Measurements from ENCODE around the gene TCEA2. TPM values are rescaled to one million over a fixed set of nuclear protein-coding genes. Genes with fewer than 3 reads are reported as not detected.

TCEA2 gene
- total RNA-seq, 1 donor from 2014 or later = 21.8 TPM

DNA sequence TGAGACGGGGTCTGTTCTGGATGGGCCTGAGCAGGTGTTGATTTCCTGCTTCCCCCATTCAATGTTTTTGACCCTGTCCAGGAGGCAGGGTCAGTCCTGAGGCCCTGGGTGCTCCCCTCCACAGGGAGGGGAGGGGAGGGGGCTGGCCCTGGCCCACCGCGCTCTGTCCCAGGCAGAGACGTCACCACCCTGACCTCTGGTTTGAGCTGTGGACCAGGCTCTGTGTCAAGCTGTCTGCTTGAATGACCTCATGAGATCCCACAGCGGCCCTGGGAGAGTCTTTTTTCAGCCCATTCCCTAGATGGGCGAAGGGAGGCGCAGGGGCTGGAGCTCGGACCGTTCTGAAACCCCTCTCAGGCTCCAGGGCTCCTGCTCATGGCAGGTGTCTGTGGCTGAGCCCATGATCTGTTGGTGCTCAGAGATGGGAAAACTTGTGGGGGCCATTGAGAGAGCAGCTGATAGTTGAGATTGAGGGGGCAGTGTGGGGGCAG, 30.1 kb downstream of the TCEA2 start:
- no peak for DNase-seq (ENCODE audit: low read depth)

DNA sequence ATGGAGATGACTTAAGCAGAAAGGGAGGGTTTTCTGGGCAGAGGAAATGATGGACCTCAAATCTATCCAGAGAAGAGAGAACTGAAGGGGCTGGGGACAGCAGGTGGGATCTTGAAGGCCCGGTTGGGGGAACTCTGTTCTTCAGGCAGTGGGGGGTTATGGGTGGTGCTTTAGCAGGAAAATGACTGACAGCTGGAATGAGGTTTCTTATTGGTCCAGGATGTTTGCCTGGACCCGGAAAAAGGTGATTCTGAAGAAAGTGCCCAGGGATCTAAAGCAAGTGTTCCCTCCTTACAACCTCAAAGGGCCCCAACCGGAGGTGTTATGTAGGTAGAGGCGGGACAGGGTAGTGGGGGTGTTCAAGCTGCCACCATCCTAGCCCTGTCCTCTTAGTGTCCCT, 32.5 kb downstream of the TCEA2 start:
- no peak for DNase-seq (ENCODE audit: low read depth)

DNA sequence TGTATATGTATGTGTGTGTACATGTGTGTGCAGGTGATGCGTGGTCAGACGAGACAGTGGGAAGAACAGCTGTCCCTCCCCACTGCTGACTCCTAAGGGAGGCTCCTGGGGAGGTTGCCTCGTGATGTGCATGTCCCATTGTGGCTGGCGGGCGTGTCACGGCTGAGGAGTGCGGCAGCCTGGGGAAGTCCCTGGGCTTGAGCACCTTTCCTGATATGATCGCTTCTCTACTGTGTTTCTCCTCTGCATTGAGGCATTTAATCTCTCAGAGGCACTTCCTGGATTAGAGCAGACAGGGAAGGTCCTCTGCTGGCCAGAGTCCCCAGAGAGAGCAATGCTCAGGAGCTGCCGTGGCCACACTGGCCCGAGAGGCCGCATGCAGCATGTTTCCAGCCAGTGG, 32.9 kb downstream of the TCEA2 start:
- no peak for DNase-seq (ENCODE audit: low read depth)

DNA sequence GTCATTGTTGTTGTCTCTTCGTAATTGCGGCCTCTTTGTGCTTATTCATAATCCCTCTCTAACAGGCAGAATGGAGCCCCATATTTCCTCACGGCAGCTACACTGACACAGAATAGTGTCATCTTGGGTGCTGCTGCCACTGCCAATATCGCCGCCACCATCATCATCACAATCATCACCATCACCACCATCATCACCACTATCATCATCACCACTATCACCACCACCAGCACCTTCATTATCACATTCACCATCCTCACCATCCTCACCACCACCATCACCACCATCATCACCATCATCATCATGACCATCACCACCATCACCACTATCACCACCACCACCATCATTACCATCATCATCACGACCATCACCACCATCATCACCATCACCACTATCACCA, 33.5 kb downstream of the TCEA2 start:
- DNase-seq (ENCODE audit: low read depth) = no peak

DNA sequence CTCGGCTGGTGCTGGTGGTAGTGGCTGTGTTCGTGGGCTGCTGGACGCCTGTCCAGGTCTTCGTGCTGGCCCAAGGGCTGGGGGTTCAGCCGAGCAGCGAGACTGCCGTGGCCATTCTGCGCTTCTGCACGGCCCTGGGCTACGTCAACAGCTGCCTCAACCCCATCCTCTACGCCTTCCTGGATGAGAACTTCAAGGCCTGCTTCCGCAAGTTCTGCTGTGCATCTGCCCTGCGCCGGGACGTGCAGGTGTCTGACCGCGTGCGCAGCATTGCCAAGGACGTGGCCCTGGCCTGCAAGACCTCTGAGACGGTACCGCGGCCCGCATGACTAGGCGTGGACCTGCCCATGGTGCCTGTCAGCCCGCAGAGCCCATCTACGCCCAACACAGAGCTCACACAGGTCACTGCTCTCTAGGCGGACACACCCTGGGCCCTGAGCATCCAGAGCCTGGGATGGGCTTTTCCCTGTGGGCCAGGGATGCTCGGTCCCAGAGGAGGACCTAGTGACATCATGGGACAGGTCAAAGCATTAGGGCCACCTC, 35.5 kb downstream of the TCEA2 start:
- no peak for DNase-seq (ENCODE audit: low read depth)

DNA sequence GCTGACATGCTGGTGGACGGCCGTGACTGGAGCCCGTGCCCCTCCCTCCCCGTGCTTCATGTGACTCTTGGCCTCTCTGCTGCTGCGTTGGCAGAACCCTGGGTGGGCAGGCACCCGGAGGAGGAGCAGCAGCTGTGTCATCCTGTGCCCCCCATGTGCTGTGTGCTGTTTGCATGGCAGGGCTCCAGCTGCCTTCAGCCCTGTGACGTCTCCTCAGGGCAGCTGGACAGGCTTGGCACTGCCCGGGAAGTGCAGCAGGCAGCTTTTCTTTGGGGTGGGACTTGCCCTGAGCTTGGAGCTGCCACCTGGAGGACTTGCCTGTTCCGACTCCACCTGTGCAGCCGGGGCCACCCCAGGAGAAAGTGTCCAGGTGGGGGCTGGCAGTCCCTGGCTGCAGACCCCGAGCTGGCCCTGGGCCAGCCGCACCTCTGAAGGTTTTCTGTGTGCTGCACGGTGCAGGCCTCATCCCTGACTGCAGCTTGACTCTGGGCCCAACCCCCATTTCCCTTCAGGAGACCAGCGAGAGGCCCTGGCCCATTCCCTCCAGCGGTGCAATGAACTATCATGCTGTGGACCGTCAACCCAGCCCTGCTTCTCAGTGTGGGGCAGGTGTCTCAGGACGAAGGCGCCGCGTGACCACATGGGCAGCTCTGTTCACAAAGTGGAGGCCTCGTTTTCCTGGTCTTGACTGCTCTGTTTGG, 36.2 kb downstream of the TCEA2 start:
- no peak for DNase-seq (ENCODE audit: low read depth)

DNA sequence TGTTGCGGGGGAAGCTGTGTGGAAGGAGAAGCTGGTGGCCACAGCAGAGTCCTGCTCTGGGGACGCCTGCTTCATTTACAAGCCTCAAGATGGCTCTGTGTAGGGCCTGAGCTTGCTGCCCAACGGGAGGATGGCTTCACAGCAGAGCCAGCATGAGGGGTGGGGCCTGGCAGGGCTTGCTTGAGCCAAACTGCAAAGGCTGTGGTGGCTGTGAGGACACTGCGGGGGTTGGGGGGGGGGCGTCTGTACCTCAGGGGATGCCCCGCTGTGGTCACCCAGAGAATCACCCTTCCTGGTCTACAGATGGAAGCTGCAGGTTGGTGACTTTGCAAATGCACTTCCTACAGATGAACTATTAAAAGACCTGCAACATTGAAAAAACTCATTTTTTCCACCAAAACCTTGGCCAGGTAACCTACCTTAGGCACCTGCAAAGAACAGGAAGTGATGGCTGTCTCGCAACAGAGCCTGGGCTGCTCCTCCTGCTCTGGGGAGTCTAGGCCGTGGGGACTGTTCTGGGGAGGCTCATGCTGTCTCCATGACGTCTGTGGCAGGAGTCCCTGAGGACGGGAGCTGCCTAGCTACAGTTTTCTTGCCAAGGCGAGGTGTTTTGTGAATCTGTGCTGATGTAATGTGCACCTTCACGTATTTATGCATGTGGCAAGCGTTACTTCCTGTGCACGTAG, 37.0 kb downstream of the TCEA2 start:
- no peak for DNase-seq (ENCODE audit: low read depth)

DNA sequence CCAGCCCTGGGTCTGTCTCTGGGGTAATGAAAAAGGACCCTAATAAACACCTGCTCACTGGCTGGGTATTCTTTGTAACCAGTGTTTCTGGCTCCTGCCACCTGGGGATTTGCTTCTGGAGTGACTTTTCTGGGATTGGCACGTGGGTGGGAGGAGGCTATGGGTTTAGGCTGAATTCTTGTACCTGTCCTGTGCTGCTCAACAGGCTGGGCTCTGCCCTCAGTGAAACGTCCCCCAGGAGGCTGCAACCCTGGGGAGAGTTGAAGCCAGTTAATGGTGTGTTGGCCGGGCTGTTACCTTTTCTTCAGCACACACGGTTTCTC, 37.5 kb downstream of the TCEA2 start:
- DNase-seq (ENCODE audit: low read depth) = no peak

DNA sequence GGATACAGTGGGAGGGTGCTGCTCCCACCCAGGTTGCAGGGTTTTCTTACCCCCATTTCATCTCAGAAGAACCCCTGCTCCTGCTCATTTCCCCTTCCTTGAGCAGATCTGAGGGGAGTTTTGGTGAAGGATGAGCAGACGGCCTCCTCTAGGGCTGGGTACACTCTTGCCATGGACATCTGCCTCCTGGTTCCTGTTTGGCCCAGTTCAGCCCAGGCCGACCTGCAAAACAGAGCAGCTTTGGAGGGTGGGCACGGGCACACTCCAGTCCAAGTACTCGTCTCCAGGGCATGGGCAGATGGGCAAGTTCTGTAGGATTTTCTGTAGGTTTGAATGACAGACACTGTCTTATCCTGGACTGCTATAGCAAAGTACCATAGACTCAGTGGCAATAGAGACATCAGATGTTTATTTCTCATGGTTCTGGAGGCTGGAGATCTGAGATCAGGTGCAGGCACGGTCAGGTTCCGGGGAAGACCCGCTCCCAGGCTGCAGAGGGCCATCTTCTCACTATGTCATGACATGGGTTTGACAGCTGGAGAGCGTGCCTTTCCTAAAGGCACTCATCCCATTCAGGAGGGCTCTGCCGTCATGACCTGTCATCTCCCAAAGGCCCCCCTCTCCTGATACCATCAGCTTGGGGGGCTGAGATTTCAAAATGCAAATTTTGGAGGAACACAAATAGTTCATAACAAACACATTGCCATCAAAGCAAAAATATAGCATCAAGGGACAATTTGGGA, 38.1 kb downstream of the TCEA2 start:
- DNase-seq (ENCODE audit: low read depth) = no peak

DNA sequence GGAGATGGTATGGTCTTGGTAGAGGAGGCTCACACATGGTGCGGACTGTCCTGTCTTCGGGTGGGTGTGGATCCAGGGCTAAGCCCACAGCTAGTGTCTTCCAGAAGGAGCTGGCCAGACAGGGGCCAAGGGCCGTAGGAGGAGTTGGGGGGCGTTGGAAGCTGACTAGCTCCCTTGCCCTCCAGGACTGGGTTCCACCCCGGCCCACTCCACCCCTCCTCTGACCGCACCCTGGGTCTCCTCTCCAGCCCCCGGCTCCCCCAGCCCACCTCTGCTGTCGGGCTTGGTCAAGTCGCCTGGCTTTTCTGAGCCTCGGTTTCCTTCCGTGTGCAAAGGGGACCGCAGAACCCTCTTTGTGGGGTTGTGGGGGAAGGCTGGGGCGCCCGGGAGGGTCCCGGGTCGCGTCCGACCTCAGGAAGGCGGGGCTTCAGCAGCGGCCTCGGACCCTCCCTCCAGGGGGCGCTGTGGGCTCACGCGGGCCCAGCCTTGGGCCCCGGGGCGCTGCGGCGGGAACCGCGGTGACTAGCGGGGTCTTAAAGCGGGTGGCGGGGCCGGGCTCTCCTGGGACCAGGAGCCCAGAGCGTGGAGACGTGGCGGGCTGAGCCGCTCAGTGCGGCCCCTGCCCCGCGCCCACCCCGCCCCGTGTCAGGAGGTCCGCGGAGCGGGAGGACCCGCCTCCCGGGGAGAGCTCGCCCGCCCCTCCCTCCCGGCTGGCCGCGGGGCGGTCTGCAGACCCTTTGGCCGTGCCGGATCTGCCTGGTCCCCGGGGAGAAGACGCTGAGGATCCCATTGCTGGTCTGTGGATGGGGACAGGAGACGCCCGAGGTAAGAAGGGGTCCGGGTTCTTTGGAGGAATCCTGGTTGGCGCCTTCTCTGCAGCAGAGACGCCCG, 39.0 kb downstream of the TCEA2 start:
- no peak for DNase-seq (ENCODE audit: low read depth)

DNA sequence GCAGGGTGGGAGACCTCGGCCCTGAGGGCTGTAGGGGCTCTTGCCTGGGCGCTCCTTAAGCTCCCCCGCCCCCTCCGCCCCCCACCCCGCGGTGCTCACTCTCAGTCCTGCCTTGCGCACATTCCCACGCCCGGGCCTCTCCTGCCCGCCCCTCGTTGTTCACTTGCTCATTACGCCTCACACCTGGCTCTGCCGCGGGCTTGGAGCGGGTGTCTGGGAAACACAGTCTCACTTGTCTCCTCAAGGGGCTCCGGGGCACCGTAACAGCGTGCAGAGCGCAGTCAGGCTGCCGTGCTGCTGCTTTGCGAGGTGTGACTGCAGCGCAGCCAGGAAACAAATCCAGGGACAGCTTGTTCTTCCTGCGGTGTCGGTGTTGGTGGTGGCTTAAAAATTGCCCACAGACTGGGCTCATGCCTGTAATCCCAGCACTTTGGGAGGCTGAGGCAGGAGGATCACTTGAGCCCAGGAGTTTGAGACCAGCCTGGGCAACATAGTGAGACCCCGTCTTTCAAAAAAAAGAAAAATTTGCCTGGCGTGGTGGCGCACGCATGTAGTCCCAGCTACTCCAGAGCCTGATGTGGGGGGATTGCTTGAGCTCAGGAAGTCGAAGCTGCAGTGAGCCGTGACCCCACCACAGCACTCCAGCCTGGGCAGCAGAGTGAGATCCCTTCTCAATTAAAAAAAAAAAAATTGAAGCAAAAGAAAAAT, 39.8 kb downstream of the TCEA2 start:
- DNase-seq (ENCODE audit: low read depth) = no peak

DNA sequence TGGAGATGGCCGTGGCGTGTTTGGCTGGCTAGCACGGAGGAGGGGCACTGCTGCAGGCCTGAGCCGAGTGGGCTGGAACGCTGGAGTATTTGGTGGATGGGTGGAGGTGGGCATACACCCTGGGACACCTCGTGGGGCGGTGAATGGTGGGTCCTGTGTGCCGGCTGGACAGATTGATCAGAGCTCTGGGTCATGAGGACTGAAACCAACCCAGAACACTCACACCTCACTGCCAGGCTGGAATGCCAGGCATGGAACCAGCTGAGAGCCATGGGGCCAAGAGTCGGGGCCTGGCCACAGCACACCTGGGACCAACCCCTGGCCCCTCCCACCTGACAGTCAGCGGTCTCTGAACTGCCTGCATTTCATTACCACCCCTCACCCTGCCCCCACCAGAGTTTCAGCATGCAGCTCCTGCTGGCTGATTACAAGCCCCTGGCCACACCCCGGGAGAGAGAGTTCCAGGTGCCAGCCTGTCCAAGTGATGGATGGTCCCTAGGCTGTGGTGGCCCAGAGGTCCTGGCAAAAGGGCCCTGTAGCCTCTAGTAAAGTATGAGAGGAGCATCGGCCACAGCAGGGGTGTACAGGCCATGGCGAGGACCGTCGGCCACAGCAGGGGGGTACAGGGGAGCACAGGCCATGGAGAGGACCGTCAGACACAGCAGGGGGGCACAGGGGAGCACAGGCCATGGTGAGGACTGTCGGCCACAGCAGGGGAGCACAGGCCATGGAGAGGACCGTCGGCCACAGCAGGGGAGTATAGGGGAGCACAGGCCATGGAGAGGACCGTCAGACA, 41.1 kb downstream of the TCEA2 start:
- no peak for DNase-seq (ENCODE audit: low read depth)

DNA sequence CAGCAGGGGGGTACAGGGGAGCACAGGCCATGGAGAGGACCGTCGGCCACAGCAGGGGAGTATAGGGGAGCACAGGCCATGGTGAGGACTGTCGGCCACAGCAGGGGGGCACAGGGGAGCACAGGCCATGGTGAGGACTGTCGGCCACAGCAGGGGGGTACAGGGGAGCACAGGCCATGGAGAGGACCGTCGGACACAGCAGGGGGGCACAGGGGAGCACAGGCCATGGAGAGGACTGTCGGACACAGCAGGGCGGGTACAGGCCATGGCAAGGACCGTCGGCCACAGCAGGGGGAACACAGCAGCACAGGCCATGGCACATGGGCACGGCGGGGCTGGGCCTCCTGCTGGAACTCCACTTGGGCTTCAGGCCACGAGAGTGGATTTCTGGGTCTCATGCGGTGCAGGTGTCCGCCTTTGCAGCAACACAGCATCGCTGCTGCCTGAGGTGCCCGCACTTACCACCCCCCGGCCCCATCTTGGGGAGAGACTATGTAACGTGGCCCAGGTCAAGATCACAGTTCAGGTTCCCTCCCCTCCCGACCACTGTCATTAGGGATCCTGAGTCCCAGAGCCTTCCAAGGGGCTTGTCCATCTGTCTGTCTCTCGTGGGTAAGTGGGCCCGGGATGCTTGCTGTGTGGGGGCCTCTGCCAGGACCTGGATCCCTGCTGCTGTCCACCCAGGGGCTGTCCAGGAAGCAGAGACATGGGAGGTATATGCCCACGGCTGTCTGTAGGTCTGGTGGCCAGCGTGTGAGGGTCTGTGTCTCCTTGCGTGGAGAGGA, 41.9 kb downstream of the TCEA2 start:
- DNase-seq (ENCODE audit: low read depth) = no peak

DNA sequence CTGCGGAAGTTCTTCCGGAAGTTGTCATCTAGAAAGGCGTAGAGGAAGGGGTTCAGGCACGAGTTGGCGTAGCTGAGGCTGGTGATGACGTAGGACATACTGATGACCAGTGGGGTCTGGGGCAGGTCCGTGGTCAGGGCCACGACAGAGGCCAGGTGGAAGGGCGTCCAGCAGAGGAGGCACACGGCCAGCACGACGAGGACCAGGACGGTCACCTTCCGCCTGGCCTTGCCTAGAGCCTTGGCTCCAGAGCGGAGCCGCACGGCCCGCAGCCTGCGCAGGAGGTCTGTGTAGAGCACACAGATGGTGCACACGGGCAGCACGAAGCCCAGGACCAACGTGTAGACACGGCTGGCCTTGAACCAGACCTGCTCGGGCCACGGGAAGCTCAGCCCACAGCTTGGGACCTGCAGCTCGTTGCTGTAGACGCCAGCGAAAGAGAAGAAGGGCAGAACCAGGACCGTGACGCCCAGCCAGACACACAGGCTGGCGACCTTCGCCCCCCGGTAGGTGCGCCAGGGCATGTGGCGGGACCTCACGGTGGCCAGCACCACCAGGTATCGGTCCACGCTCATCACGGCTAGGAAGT, 42.9 kb downstream of the TCEA2 start:
- DNase-seq (ENCODE audit: low read depth) = no peak

DNA sequence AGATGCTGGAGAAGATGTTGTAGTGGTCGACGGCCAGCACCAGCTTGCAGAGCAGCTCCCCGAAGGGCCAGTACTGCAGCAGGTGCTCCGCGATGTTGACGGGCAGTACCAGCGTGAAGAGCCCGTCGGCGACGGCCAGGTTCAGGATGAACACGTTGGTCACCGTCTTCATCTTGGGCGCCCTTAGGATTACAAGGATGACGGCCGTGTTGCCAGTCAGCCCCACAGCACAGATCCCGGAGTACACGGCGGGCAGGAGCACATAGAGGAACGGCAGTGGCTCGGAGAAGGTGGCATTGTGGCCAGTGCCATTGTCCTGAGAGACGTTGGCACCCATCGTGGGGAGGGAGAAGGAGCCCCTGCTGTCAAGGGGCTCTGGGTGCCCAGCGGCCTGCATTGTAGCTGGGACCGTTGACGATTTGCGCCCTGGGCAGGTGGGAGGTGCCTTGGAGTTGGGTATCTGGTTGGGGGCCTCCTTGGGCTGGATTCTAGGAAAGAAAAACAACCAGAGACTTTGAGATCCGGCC, 43.5 kb downstream of the TCEA2 start:
- DNase-seq (ENCODE audit: low read depth) = no peak

DNA sequence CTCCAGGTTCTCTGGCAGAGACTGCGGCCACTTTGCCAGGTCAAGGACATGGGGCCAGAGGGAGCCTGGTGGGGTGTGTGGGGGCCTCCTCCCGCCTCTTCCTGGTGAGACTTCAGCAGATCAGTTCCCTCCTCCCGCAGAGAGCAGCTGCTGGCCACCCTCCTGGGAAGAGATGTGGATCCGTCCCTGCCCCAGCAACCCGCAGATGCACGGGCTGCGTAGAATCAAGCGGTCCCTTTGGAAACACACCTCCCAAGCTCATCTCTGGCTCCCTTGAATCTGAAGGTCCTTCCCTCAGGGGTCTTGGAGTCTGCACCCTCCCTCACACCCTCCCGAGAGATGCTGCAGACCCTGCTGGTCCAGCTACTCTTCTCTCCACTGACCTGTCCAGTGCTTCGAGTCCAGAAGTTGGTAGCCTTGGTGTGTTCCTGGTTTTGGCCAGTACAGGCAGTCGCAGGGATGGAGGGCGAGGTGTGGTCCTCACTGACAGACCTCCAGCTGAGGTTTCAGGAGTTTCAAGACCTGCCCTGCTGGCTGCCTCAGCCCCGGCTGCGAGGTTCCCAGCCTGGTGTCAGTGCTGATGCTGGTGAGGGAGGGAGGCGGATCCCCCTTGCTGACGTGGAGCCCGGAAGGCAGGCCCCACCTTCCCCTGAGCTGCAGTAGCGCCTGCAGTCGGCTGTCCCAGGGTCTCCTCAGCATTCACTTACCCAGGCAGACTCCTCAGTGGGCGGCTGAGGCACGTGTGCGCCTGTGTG, 44.2 kb downstream of the TCEA2 start, which contains the start of gene NPBWR2:
TSS of gene NPBWR2 (minus strand) at position 585 of the 755 bp plus-strand sequence. CDS start 734 bp downstream, outside the sequence.
- DNase-seq (ENCODE audit: low read depth) = no peak

DNA sequence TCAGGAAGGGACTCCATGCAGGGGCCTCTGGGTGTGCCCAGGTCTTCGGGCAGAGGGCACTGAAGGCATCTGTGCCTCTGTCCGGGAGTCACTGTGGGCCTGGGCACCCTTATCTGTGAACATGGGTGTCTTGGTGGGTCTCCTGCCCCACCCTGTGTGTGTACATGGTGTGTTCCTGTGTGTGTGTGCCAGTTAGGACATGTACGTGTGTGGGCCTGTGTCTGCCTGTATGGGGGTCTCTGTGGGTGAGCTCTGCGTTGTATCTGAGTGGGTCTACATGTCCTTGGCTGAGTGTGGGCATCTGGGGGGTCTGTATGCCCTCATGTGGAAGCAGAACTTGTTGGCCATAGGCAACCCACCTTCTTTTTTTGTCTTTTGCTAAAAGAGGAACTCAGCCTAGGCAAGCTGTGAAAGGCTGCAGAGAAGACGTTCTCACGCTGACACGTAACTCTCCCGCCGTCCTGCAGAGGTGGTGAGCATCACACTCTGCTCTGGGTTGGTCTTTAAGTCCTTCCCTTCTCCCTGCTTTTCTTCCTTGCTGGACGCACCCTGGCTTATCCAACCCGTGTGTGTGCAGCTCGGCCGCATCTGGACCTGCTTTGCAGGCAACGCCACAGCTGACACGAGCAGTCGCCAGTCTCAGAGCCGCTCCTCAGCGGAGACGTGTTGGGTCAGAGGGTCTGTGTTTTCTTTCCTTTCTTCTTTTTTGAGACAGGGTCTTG, 44.9 kb downstream of the TCEA2 start:
- no peak for DNase-seq (ENCODE audit: low read depth)

Measured in renal cortical epithelial cell (primary cell).